COLO668 (cell line): ENCODE measurements around the gene CGB3.

Experiments
- DNase-seq: peaks from one replicate; lab custom pipeline; 2025; ENCODE audit not compliant: unreplicated experiment; lab: John Stamatoyannopoulos, UW

Gene CGB3

GRCh38 chr19:49017041-49017665, 7.0 kb downstream of the CGB3 start, which contains the start of gene LHB:
LHB (minus strand) TSS chr19:49017091; CDS start chr19:49017081, 10 bp downstream.
- DNase-seq = no peak

- no peak for DNase-seq
Measured at GRCh38 chr19:49016067-49016839, 7.9 kb downstream of the CGB3 start.

- no peak for DNase-seq
Measured at GRCh38 chr19:49014870-49015255, 9.3 kb downstream of the CGB3 start.

GRCh38 chr19:49014123-49014869, 9.8 kb downstream of the CGB3 start:
- no peak for DNase-seq

- DNase-seq = no peak
Measured at GRCh38 chr19:49011194-49011593, 12.9 kb downstream of the CGB3 start.

GRCh38 chr19:49010453-49010852, 13.7 kb downstream of the CGB3 start:
- no peak for DNase-seq

GRCh38 chr19:49009828-49010227, 14.3 kb downstream of the CGB3 start:
- DNase-seq = no peak

- DNase-seq = no peak
Measured at GRCh38 chr19:49006905-49007304, 17.2 kb downstream of the CGB3 start.

- DNase-seq = no peak
Measured at GRCh38 chr19:49004964-49005614, 19.0 kb downstream of the CGB3 start.

- no peak for DNase-seq
Measured at GRCh38 chr19:49004133-49004532, 20.0 kb downstream of the CGB3 start.

GRCh38 chr19:48999481-49000325, 24.4 kb downstream of the CGB3 start:
- peak; percentile 48 for DNase-seq

- peak; percentile 64 for DNase-seq
Measured at GRCh38 chr19:48997972-48998371, 26.2 kb downstream of the CGB3 start.

GRCh38 chr19:48994035-48994386, 30.1 kb downstream of the CGB3 start:
- DNase-seq = no peak

GRCh38 chr19:48993175-48994034, 30.7 kb downstream of the CGB3 start, which contains the start of the genes GYS1 and RUVBL2:
GYS1 (minus strand) TSS chr19:48993309; CDS start chr19:48993112, 197 bp downstream.
RUVBL2 (plus strand) TSS chr19:48993887; CDS start chr19:48993912, 25 bp downstream.
- DNase-seq = peak; percentile 99

GRCh38 chr19:48992581-48993174, 31.5 kb downstream of the CGB3 start:
- peak; percentile 43 for DNase-seq

- DNase-seq = no peak
Measured at GRCh38 chr19:48991873-48992580, 32.1 kb downstream of the CGB3 start.

- no peak for DNase-seq
Measured at GRCh38 chr19:48991011-48991609, 33.0 kb downstream of the CGB3 start.

- DNase-seq = no peak
Measured at GRCh38 chr19:48990400-48990799, 33.7 kb downstream of the CGB3 start.
